HL-60 (cell line): Measurements from ENCODE around the gene RIPPLY2.

Experiments
- CTCF ChIP-seq: IDR thresholded peaks from one replicate; pipeline ENCODE4 v1.5.1; 2011; ENCODE audit warnings: low read length, control low read depth, inconsistent platforms; ENCODE audit not compliant: insufficient read depth
- GABPA ChIP-seq: IDR thresholded peaks from 2 replicates; pipeline ENCODE4 v1.6.1; 2012; ENCODE audit warnings: low read depth
- POLR2AphosphoS5 ChIP-seq: IDR thresholded peaks from 2 replicates; pipeline ENCODE4 v1.6.1; 2012; ENCODE audit warnings: low read depth
- TF ChIP-seq, protein P1 (sequence below): IDR thresholded peaks from 2 replicates; pipeline ENCODE4 v1.6.1; 2012; ENCODE audit warnings: low read depth; ENCODE audit not compliant: insufficient replicate concordance

- no peak for TF ChIP-seq CTCF
- TF ChIP-seq, protein P1, sequence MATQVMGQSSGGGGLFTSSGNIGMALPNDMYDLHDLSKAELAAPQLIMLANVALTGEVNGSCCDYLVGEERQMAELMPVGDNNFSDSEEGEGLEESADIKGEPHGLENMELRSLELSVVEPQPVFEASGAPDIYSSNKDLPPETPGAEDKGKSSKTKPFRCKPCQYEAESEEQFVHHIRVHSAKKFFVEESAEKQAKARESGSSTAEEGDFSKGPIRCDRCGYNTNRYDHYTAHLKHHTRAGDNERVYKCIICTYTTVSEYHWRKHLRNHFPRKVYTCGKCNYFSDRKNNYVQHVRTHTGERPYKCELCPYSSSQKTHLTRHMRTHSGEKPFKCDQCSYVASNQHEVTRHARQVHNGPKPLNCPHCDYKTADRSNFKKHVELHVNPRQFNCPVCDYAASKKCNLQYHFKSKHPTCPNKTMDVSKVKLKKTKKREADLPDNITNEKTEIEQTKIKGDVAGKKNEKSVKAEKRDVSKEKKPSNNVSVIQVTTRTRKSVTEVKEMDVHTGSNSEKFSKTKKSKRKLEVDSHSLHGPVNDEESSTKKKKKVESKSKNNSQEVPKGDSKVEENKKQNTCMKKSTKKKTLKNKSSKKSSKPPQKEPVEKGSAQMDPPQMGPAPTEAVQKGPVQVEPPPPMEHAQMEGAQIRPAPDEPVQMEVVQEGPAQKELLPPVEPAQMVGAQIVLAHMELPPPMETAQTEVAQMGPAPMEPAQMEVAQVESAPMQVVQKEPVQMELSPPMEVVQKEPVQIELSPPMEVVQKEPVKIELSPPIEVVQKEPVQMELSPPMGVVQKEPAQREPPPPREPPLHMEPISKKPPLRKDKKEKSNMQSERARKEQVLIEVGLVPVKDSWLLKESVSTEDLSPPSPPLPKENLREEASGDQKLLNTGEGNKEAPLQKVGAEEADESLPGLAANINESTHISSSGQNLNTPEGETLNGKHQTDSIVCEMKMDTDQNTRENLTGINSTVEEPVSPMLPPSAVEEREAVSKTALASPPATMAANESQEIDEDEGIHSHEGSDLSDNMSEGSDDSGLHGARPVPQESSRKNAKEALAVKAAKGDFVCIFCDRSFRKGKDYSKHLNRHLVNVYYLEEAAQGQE = no peak
- TF ChIP-seq POLR2AphosphoS5 = no peak
- no peak for TF ChIP-seq GABPA
These were observed 22.7 kb downstream of the RIPPLY2 start for GRCh38 chr6:83875843-83876242.
